SK-N-MC (cell line): ENCODE data around the gene RGS13.

ENCODE experiments used
- EZH2 ChIP-seq: fragments of 200-600 bp; sonication (generic); IDR thresholded peaks from one replicate; pipeline ENCODE4 v1.6.1; 2017; ENCODE audit warnings: antibody characterized with exemption
- POLR2AphosphoS5 ChIP-seq: IDR thresholded peaks from 2 replicates; pipeline ENCODE4 v1.6.1; 2012; ENCODE audit warnings: mild to moderate bottlenecking, low read depth, low read length, borderline replicate concordance

- TF ChIP-seq POLR2AphosphoS5 (no peak), EZH2 (no peak)
Measured at GRCh38 chr1:192601567-192601966, 34.4 kb upstream of the RGS13 start.
